GM19452 (cell line): Measurements from ENCODE around the gene BEND7.
"Not testable (repeated sequence)": the region's sequence is repeated elsewhere in the genome, so short reads cannot be mapped to it uniquely, and the experiment has no call there.

Experiments used
- ATAC-seq: cut with Tn5 transposase; IDR thresholded peaks from one replicate; pipeline ENCODE4 v1.9.1; 2021; ENCODE audit not compliant: unreplicated experiment

Gene BEND7, protein sequence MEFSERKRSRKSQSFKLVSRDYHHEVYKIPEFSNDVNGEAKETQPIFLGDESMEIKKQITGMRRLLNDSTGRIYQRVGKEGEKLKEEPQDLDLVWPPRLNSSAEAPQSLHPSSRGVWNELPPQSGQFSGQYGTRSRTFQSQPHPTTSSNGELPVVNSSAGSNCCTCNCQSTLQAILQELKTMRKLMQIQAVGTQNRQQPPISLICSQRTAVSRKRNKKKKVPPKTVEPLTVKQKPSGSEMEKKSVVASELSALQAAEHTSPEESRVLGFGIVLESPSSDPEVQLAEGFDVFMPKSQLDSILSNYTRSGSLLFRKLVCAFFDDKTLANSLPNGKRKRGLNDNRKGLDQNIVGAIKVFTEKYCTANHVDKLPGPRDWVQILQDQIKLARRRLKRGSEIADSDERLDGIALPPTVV

DNA sequence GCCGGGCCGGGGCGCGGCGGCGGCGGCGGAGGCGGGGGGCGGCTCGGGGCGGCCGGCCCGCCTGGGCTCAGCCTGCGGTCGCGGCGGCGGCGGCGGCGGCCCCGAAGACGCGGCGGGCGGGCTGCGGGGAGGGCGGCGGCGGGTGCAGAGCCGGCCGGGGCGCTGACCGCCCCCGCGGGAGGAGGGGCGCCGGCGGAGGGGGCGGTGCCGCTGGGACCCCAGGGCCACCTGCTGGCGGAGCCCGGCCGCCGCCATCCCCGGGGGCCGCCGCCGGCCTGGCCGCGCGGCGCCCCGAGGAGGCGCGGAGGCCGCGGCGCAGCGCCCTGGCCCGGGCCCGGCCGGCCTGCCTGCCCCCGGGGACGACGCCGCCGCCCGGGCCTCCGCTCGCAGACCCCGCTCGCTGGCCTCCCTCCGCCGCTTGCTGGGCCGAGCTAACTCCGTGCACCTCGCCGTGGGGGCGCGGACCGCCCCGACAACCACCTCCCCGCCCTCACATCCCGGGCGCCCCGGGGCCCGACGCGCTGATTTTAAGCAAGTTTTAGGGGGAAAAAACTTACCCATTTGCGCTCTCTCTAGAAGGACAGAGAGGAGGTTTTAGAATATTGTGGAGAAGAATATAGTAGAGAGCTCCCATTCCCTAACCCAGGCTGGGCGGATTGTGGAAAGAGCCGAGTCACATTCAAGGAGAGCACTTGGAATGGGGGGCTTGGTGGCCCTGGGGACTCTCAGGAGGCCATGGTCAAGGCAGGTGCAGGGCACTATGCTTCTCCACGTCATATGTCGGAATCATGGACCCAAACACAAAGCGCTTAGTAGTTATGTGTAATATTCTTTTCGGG is at the start of gene BEND7:
TSS of gene BEND7 (minus strand) at position 140 of the 839 bp plus-strand sequence. CDS start 481 bp downstream, outside the sequence.
- no peak for ATAC-seq

- no peak for ATAC-seq
Observed at GRCh38 chr10:13573960-13574359, 45.1 kb upstream of the BEND7 start.

DNA sequence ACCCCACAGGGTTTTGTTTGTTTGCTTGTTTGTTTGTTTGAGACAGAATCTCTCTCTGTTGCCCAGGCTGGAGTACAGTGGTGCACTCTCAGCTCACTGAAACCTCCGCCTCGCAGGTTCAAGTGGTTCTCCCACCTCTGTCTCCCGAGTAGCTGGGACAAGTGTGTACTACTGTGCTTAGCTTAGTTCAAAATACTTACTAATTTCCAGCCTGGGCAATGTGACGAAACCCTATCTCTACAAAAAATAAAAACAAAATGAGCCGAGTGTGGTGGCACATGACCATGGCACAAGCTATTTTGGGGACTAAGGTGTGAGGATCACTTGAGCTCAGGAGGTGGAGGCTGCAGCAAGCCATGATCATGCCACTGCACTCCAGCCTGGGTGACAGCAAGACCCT is 42.7 kb upstream of the BEND7 start:
- no peak for ATAC-seq

GRCh38 chr10:13567030-13567429 is 38.2 kb upstream of the BEND7 start:
- no peak for ATAC-seq

DNA sequence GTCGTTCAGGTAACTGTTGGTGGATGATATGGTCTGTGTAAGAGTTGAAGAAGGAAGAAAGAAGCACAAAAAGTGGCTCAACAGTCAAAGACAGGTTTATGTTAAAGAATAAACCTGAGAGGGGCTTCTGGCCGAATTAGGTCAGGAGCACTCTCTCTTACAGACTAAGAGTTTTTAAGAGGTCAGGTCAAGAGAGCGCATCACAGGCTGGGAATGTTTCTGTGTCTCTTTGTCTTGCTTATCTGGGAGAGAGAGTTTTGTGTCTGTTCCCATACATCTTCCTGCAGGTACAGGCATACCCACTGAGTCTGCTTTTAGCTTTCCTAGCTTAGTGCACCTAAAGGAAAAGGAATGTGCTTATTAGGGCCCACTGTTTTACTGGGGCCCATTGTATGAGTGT is 35.8 kb upstream of the BEND7 start:
- ATAC-seq: no peak

DNA sequence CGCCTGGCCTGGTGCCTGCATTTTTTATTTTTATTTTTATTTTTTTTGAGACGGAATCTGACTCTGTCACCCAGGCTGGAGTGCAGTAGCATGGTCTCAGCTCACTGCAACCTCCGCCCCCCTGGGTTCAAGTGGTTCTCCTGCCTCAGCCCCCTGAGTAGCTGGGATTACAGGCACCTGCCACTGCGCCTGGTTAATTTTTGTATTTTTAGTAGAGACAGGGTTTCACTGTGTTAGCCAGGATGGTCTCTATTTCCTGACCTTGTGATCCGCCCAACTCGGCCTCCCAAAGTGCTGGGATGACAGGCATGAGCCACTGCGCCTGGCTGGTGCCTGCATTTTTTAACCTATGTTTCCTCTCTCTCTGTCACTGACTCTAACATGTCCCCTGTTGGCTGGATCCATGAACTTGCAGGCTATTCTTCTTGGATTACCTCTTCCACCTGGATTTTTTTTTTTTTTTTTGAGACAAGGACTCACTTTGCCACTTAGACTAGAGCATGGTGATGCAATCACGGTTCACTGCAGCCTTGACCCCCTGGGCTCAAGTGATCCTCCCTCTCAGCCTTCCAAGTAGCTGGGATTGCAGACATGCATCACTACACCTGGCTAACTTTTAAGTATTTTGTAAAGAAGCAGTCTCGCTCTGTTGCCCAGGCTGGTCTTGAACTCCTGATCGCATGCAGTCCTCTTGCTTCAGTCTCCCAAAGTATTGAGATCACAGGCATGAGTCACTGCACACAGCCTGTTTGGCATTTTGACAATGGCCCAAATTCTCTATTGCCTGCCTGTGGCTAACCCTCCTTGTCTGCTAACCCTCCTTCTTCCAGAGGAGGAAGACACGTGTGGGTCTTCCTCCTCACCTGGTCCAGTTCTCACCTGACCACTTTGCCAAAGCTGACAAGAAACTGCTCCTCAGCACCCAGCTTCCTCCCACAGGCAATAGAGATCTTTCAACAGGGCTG is 34.9 kb upstream of the BEND7 start:
- no peak for ATAC-seq

- no peak for ATAC-seq
Observed at GRCh38 chr10:13560597-13560996, 31.8 kb upstream of the BEND7 start.

GRCh38 chr10:13559124-13559700 is 30.4 kb upstream of the BEND7 start:
- no peak for ATAC-seq

- ATAC-seq: no peak
Observed at GRCh38 chr10:13555884-13556510, 27.2 kb upstream of the BEND7 start.

DNA sequence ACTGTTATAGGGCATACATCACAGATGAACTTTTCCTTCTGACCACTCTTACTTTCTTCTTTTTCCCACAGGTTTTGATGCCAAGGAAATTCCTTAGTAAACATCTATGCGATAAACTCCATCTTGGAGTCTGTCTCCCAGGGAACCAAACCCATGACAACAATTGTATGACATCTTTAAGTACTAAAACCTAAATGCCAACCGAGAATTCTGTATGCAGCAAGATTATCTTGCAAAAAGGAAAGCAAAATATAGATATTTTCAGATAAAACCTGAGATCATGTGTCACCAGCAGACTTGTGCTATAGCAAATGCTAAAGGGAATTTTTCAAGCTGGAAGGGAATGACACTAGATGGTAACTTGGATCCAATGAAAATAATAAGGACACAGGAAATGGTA is 22.0 kb upstream of the BEND7 start:
- ATAC-seq: no peak

DNA sequence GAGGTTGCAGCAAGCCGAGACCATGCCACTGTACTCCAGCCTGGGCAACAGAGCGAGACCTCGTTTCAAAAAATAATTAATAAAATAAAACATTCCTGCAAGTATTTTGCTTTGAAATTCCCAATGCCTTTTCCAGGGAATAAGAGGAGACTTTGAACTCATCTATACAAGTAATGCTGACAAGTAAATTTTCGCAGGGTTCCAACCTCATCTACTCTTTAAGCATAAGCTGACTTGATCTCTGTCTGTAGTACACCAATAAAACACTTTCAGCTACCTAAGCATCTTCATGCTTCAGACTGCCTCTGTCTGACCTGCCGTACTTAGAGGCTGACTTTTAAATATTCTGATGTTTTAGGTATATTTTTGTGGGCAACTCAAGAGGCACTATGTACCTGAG is 13.7 kb upstream of the BEND7 start:
- ATAC-seq: no peak

DNA sequence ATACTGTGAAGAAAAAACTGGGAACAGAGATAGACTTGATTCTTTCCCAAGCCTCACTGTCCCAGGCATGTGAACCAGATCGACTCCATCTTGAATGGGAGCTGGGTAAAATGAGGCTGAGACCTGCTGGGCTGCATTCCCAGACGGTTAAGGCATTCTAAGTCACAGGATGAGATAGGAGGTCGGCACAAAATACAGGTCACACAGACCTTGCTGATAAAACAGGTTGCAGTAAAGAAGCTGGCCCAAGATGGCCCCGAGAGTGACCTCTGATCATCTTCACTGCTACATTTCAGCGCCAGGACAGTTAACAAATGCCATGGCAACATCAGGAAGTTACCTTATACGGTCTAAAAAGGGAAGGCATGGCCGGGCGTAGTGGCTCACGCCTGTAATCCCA is 9.2 kb upstream of the BEND7 start:
- not testable (repeated sequence) for ATAC-seq

DNA sequence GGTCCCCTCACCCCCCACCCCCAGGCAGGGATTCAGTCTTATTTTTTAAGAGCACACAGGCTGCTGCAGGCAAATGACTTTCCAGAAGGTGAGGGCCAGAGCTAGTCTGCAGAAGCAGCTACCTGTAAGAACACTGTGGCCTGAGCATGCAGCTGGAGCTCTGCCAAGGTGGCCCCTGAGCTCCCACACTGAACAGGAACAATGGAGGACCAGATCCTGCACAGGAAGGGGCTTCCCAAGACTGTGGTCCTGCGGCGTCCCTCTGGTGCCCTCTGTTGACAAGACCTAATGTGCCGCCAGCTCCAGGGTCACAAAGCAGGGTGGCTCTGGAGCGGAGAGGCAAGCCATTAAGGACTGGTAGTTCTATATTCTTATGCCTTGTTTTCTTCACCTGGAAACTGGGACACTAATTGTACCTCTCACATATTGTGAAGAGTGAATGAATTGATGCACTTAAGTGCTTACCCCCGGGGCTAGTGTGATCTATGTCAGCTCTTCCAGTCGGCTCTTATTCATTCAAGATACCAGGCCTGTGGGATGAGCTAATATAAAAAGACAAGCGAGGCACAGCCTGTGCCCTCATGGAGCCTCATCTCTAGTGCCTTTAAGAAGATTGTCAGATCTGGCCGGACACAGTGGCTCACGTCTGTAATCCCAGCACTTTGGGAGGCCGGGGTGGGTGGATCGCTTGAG is 8.0 kb upstream of the BEND7 start:
- ATAC-seq: no peak

GRCh38 chr10:13535346-13535745 is 6.5 kb upstream of the BEND7 start:
- ATAC-seq: no peak

DNA sequence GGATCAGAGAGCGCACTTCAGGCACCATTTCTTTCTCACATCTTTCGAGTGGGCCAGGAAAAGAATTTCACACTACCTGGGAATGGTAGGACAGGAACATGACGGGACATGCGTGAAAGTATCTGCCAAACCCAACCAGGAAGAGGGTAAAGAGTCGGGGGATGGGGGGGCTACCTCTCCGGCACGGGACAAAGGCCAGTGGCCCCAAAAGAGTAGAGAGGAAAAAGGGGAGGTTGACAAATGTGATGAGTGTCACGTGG is 830 bp upstream of the BEND7 start:
- ATAC-seq: no peak

- ATAC-seq: no peak
Observed at GRCh38 chr10:13528123-13528874, 515 bp downstream of the BEND7 start.

- ATAC-seq: no peak
Observed at GRCh38 chr10:13527864-13528122, 1.0 kb downstream of the BEND7 start.

- ATAC-seq: no peak
Observed at GRCh38 chr10:13526948-13527863, 1.6 kb downstream of the BEND7 start.
